OCI-LY3 (cell line): ENCODE measurements around the gene CHTF18.

Experiments
- EZH2phosphoT487 ChIP-seq: fragments of 200-600 bp; shearing (Covaris generic); IDR thresholded peaks from 2 replicates; pipeline ENCODE4 v1.6.1; 2018; ENCODE audit warnings: antibody characterized with exemption, mixed run types, low read depth
- TF ChIP-seq, protein P1 (sequence below): fragments of 200-600, 300-600 bp; sonication (generic); IDR thresholded peaks from 2 replicates; pipeline ENCODE4 v1.5.1; 2014; ENCODE audit warnings: antibody characterized with exemption, low read length, low read depth

- TF ChIP-seq, protein P1, sequence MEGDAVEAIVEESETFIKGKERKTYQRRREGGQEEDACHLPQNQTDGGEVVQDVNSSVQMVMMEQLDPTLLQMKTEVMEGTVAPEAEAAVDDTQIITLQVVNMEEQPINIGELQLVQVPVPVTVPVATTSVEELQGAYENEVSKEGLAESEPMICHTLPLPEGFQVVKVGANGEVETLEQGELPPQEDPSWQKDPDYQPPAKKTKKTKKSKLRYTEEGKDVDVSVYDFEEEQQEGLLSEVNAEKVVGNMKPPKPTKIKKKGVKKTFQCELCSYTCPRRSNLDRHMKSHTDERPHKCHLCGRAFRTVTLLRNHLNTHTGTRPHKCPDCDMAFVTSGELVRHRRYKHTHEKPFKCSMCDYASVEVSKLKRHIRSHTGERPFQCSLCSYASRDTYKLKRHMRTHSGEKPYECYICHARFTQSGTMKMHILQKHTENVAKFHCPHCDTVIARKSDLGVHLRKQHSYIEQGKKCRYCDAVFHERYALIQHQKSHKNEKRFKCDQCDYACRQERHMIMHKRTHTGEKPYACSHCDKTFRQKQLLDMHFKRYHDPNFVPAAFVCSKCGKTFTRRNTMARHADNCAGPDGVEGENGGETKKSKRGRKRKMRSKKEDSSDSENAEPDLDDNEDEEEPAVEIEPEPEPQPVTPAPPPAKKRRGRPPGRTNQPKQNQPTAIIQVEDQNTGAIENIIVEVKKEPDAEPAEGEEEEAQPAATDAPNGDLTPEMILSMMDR, result no peak
- no peak for TF ChIP-seq EZH2phosphoT487
These were observed 26.6 kb upstream of the CHTF18 start for GRCh38 chr16:761625-762513.
